Esophagus muscularis mucosa (tissue), 4 donors: ENCODE results near the gene CYP2J2. TPM values are rescaled to one million over a fixed set of nuclear protein-coding genes. Genes with fewer than 3 reads are reported as not detected.

ENCODE experiments used
- DNase-seq: peaks from one replicate; pipeline ENCODE4 v3.0.0-alpha.2; 2017; ENCODE audit errors: extremely low spot score
- H3K27ac ChIP-seq, 4 donors: fragments of 200-600 bp; sonication (generic); replicated peaks in 1 of 4; 1 replicate in 3 of 4; 2 replicates in 1 of 4; pipeline ENCODE4 v1.5.1; 2016 to 2019; ENCODE audit warnings: mild to moderate bottlenecking in 1 of 4
- H3K27me3 ChIP-seq, 4 donors: fragments of 200-600 bp; sonication (generic); one replicate each; pipeline versions ENCODE4 v1.5.1 to v1.6.0; 2016 to 2019
- H3K36me3 ChIP-seq, 4 donors: fragments of 200-600 bp; sonication (generic); one replicate each; pipeline ENCODE4 v1.5.1; 2016 to 2019
- H3K4me1 ChIP-seq, 4 donors: fragments of 200-600 bp; sonication (generic); one replicate each; pipeline ENCODE4 v1.5.1; 2016 to 2019
- H3K4me3 ChIP-seq, 4 donors: fragments of 200-600 bp; sonication (generic); 1 replicate in 2 of 4; 2 replicates in 2 of 4; pipeline ENCODE4 v1.5.1; 2016 to 2019; ENCODE audit warnings: mild to moderate bottlenecking in 4 of 4, moderate library complexity in 1 of 4
- H3K9me3 ChIP-seq, 4 donors: fragments of 200-600 bp; sonication (generic); 1 replicate in 3 of 4; 2 replicates in 1 of 4; pipeline ENCODE4 v1.5.1; 2016 to 2019
- CTCF ChIP-seq, 3 experiments: fragments of 200-600 bp in 2 of 3; fragments of 450-650 bp in 1 of 3; sonication (generic) in 2 of 3; IDR thresholded peaks; one replicate each; pipeline ENCODE4 v1.5.1; 2017 to 2019; ENCODE audit warnings: antibody characterized with exemption in 3 of 3, mild to moderate bottlenecking in 2 of 3, moderate library complexity in 1 of 3
- EP300 ChIP-seq: sonication (generic); formaldehyde crosslinking; IDR thresholded peaks from one replicate; pipeline ENCODE4 v1.6.1; 2017; ENCODE audit warnings: antibody characterized with exemption
- POLR2A ChIP-seq: fragments of 450-650 bp; IDR thresholded peaks from one replicate; pipeline ENCODE4 v1.6.1; 2017; ENCODE audit warnings: antibody characterized with exemption, moderate library complexity, mild to moderate bottlenecking, low read depth
- POLR2AphosphoS5 ChIP-seq, 2 donors: sonication (generic); formaldehyde crosslinking; IDR thresholded peaks; one replicate each; pipeline ENCODE4 v1.6.1; 2017; ENCODE audit warnings: antibody characterized with exemption in 2 of 2
- WGBS: methylation state at CpG from one replicate; pipeline ENCODE4 v1.1.5; 2018; 5-methylcytosine and 5-hydroxymethylcytosine counted together
- intact Hi-C: fragments of 100-400 bp; cut with DNase I; formaldehyde crosslinking; loops from one replicate; pipeline ENCODE4 v1.15.1; 2023
- total RNA-seq, 4 donors: library from RNA; depleted of rRNA; stranded (reverse); fragments of >200 nt; gene quantifications; one replicate each; pipeline versions ENCODE4 v1.1.0 to v1.2.1, GENCODE V29; 2016

Gene CYP2J2
- total RNA-seq, 4 donors from 2014 or later, result 0.17 to 0.42 (median 0.26) TPM; not detected in 1

- WGBS, result 30% methylated on average over 1 of the region's 1 CpG
These were observed 24.7 kb downstream of the CYP2J2 start for GRCh38 chr1:59901770-59902388.

GRCh38 chr1:59900640-59901039, 25.9 kb downstream of the CYP2J2 start:
- H3K36me3 ChIP-seq, result no peaks in the 10 kb centered on the region
- WGBS, result 61% methylated on average over 2 of the region's 2 CpGs

More at GRCh38 chr1:59901770-59902388, 24.7 kb downstream of the CYP2J2 start:
- H3K4me3 ChIP-seq, result no peak overlapping the region
- no peaks in the 10 kb centered on the region for H3K36me3 ChIP-seq
- H3K9me3 ChIP-seq, result no peaks in the 10 kb centered on the region
- peaks cover 0 to 11% (median 0%) of the 10 kb centered on the region in 4 donors for H3K4me1 ChIP-seq
- no peak for TF ChIP-seq EP300
- TF ChIP-seq POLR2AphosphoS5 (IDR thresholded peaks at IDR 0.05), result no peak
- TF ChIP-seq POLR2A, result no peak
- TF ChIP-seq CTCF (IDR thresholded peaks at IDR 0.05), result no peak
- H3K27ac ChIP-seq, result no peak overlapping the region
- H3K27me3 ChIP-seq, result no peaks in the 10 kb centered on the region
- DNase-seq, result peak; percentile 90
- intact Hi-C loops, result no loop called here

GRCh38 chr1:59898927-59899326, 27.6 kb downstream of the CYP2J2 start:
- intact Hi-C loops, result no loop called here
- Histone ChIP-seq H3K4me3 (no peak overlapping the region), H3K27me3 (no peaks in the 10 kb centered on the region), H3K27ac (no peak overlapping the region), H3K4me1 (peaks cover 0 to 11% (median 0%) of the 10 kb centered on the region in 4 donors), H3K9me3 (no peaks in the 10 kb centered on the region), H3K36me3 (no peaks in the 10 kb centered on the region)
- no peak for TF ChIP-seq CTCF (IDR thresholded peaks at IDR 0.05)
- no peak for TF ChIP-seq EP300
- no peak for TF ChIP-seq POLR2AphosphoS5 (IDR thresholded peaks at IDR 0.05)
- TF ChIP-seq POLR2A, result no peak
- WGBS, result 46% methylated on average over 3 of the region's 3 CpGs
- DNase-seq, result peak; percentile 0

More at GRCh38 chr1:59900640-59901039, 25.9 kb downstream of the CYP2J2 start:
- peaks cover 0 to 11% (median 0%) of the 10 kb centered on the region in 4 donors for H3K4me1 ChIP-seq
- no peaks in the 10 kb centered on the region for H3K9me3 ChIP-seq
- DNase-seq, result peak; percentile 47
- intact Hi-C loops, result no loop called here
- H3K27ac ChIP-seq, result no peak overlapping the region
- H3K4me3 ChIP-seq, result no peak overlapping the region
- no peaks in the 10 kb centered on the region for H3K27me3 ChIP-seq
- TF ChIP-seq EP300, result no peak
- no peak for TF ChIP-seq CTCF (IDR thresholded peaks at IDR 0.05)
- no peak for TF ChIP-seq POLR2AphosphoS5 (IDR thresholded peaks at IDR 0.05)
- no peak for TF ChIP-seq POLR2A

- no peak overlapping the region for H3K4me3 ChIP-seq
- intact Hi-C loops, result no loop called here
- TF ChIP-seq CTCF (IDR thresholded peaks at IDR 0.05) (no peak), EP300 (no peak), POLR2A (no peak), POLR2AphosphoS5 (IDR thresholded peaks at IDR 0.05) (no peak)
- no peaks in the 10 kb centered on the region for H3K36me3 ChIP-seq
- peaks cover 0 to 11% (median 0%) of the 10 kb centered on the region in 4 donors for H3K4me1 ChIP-seq
- H3K9me3 ChIP-seq, result no peaks in the 10 kb centered on the region
- H3K27ac ChIP-seq, result no peak overlapping the region
- no peaks in the 10 kb centered on the region for H3K27me3 ChIP-seq
- WGBS, result 47% methylated on average over 2 of the region's 2 CpGs
- peak; percentile 34 for DNase-seq
These were observed 29.4 kb downstream of the CYP2J2 start for GRCh38 chr1:59897165-59897564.
